Ishikawa (cell line): ENCODE measurements around the gene AKR1B1.

Experiments
- CEBPB ChIP-seq: IDR thresholded peaks from 2 replicates; pipeline ENCODE4 v1.6.1; 2012
- CREB1 ChIP-seq: IDR thresholded peaks from 2 replicates; pipeline ENCODE4 v1.6.1; 2012; ENCODE audit warnings: low read depth
- EGR1 ChIP-seq: IDR thresholded peaks from 2 replicates; pipeline ENCODE4 v1.6.1; 2012
- EP300 ChIP-seq: IDR thresholded peaks from 2 replicates; pipeline ENCODE4 v1.6.1; 2012; ENCODE audit warnings: borderline replicate concordance
- FOXM1 ChIP-seq: IDR thresholded peaks from 2 replicates; pipeline ENCODE4 v1.6.1; 2012; ENCODE audit warnings: low read depth, borderline replicate concordance
- NFIC ChIP-seq: IDR thresholded peaks from 2 replicates; pipeline ENCODE4 v1.6.1; 2012
- RAD21 ChIP-seq: IDR thresholded peaks from 2 replicates; pipeline ENCODE4 v1.6.1; 2012; ENCODE audit warnings: low read depth
- TAF1 ChIP-seq: IDR thresholded peaks from 2 replicates; pipeline ENCODE4 v1.6.1; 2012; ENCODE audit warnings: low read depth, mild to moderate bottlenecking
- TCF12 ChIP-seq: IDR thresholded peaks from 2 replicates; pipeline ENCODE4 v1.6.1; 2012; ENCODE audit warnings: low read depth
- TEAD4 ChIP-seq: IDR thresholded peaks from 2 replicates; pipeline ENCODE4 v1.6.1; 2012
- YY1 ChIP-seq: IDR thresholded peaks from 2 replicates; pipeline ENCODE4 v1.6.1; 2012; ENCODE audit warnings: low read depth
- ZBTB7A ChIP-seq: IDR thresholded peaks from 2 replicates; pipeline ENCODE4 v1.6.1; 2012; ENCODE audit warnings: low read depth
- TF ChIP-seq, protein P1 (sequence below): IDR thresholded peaks from 2 replicates; pipeline ENCODE4 v1.6.1; 2012
- TF ChIP-seq, protein P2 (sequence below): IDR thresholded peaks from 2 replicates; pipeline ENCODE4 v1.6.1; 2012
- TF ChIP-seq, protein P3 (sequence below): IDR thresholded peaks from 2 replicates; pipeline ENCODE4 v1.6.1; 2012; ENCODE audit warnings: low read depth, mild to moderate bottlenecking

Gene AKR1B1

DNA sequence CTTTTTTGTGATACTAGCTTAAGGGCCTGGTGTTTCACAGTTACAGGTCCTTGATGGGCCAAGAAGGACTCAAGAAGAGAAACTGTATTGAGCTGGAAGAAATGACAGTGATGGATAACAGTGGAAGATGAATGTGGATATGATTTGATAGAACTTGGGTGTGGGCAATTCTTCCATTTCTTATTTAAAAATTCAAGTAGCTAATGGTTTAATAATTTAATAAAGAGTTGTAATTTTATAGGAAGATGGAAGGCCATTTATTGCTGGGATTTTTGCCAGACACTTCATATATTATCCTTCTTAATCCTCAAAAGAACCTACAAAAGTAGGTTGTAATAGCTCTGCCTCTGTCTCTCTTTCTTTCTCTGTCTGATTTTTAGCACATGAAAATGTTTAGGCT, 21.3 kb upstream of the AKR1B1 start:
- TF ChIP-seq, protein P1, sequence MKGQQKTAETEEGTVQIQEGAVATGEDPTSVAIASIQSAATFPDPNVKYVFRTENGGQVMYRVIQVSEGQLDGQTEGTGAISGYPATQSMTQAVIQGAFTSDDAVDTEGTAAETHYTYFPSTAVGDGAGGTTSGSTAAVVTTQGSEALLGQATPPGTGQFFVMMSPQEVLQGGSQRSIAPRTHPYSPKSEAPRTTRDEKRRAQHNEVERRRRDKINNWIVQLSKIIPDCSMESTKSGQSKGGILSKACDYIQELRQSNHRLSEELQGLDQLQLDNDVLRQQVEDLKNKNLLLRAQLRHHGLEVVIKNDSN, result no peak
- TF ChIP-seq NFIC (no peak), TEAD4 (no peak), RAD21 (no peak), ZBTB7A (no peak), TCF12 (no peak), CREB1 (no peak), CEBPB (no peak), FOXM1 (no peak), YY1 (no peak), EP300 (no peak), EGR1 (no peak), TAF1 (no peak)
- TF ChIP-seq, protein P2, sequence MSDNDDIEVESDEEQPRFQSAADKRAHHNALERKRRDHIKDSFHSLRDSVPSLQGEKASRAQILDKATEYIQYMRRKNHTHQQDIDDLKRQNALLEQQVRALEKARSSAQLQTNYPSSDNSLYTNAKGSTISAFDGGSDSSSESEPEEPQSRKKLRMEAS, result no peak
- TF ChIP-seq, protein P3, sequence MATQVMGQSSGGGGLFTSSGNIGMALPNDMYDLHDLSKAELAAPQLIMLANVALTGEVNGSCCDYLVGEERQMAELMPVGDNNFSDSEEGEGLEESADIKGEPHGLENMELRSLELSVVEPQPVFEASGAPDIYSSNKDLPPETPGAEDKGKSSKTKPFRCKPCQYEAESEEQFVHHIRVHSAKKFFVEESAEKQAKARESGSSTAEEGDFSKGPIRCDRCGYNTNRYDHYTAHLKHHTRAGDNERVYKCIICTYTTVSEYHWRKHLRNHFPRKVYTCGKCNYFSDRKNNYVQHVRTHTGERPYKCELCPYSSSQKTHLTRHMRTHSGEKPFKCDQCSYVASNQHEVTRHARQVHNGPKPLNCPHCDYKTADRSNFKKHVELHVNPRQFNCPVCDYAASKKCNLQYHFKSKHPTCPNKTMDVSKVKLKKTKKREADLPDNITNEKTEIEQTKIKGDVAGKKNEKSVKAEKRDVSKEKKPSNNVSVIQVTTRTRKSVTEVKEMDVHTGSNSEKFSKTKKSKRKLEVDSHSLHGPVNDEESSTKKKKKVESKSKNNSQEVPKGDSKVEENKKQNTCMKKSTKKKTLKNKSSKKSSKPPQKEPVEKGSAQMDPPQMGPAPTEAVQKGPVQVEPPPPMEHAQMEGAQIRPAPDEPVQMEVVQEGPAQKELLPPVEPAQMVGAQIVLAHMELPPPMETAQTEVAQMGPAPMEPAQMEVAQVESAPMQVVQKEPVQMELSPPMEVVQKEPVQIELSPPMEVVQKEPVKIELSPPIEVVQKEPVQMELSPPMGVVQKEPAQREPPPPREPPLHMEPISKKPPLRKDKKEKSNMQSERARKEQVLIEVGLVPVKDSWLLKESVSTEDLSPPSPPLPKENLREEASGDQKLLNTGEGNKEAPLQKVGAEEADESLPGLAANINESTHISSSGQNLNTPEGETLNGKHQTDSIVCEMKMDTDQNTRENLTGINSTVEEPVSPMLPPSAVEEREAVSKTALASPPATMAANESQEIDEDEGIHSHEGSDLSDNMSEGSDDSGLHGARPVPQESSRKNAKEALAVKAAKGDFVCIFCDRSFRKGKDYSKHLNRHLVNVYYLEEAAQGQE, result no peak

DNA sequence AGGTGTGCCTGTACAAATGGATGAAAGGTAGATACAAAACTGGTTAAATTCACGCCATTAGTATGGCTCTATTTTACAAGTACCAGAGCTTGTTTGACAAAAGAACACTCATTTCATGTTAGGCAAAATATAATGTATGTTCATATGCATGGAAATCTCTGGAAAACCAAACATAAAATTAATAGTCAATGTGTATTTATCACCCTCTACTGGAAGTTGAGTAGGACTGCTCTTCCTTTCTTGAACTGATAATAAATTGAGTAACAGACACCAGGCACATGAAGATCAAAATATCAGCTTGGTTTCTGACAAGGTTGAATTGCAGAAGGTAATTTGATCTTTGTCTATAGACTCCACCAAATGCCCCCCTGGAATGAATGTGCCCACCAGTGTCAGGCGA, 19.8 kb upstream of the AKR1B1 start:
- TF ChIP-seq FOXM1 (no peak), TAF1 (no peak), TEAD4 (no peak), YY1 (no peak), EP300 (no peak), ZBTB7A (no peak), EGR1 (no peak), NFIC (no peak), CEBPB (no peak), RAD21 (no peak), CREB1 (no peak)
- TF ChIP-seq, protein P3, result no peak
- TF ChIP-seq, protein P1, result no peak
- TF ChIP-seq, protein P2, result no peak

DNA sequence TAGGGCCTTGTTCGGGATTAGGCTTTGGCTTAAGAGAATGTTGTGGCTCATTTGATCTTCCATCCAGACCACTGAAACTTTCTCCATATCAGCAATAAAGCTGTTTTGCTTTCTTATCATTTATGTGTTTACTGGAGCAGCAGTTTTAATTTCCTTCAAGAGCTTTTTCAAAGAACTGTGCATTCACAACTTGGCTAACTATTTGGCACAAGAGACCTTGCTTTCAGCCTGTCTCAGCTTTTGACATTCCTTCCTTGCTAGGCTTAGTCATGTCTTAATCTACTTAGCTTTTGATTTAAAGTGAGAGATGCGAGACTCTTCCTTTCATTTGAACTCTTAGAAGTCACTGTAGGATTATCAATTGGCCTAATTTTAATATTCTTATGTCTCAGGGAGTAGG, 19.1 kb upstream of the AKR1B1 start:
- no peak for TF ChIP-seq YY1
- TF ChIP-seq FOXM1, result no peak
- TF ChIP-seq, protein P3, result no peak

DNA sequence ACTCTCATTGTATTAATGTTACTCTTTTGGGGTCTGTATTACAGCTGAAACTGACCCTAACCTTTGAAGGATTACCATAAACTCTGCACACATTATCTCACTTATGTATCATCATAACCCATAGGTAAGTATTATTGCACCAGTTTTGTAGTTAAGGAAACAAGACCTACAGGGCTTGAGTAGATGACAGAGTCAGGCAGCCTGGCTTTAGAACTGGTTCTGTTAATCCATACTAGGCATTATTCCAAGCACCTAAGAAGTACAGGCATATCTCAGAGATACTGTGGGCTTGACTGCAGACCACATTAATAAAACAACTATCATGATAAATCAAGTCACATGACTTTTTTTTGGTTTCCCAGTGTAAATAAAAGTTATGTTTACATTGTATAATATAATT, 17.1 kb upstream of the AKR1B1 start:
- no peak for TF ChIP-seq YY1
- no peak for TF ChIP-seq CREB1
- TF ChIP-seq FOXM1, result no peak
- TF ChIP-seq EP300, result no peak
- TF ChIP-seq ZBTB7A, result no peak
- TF ChIP-seq RAD21, result no peak
- TF ChIP-seq, protein P2, result no peak
- TF ChIP-seq, protein P1, result no peak
- no peak for TF ChIP-seq TCF12
- TF ChIP-seq, protein P3, result no peak
- TF ChIP-seq TAF1, result no peak
- no peak for TF ChIP-seq CEBPB
- TF ChIP-seq TEAD4, result no peak
